GM23248 (cell line): ENCODE data around the gene L3HYPDH. TPM values are rescaled to one million over a fixed set of nuclear protein-coding genes. Genes with fewer than 3 reads are reported as not detected.

Source experiments
- DNase-seq: peaks from one replicate; pipeline ENCODE4 v3.0.0-alpha.2; 2015
- H2AFZ ChIP-seq: fragments of 200-600 bp; sonication (generic); 2 replicates; pipeline ENCODE4 v1.6.1; 2016; ENCODE audit warnings: antibody characterized with exemption
- H3F3A ChIP-seq: fragments of 200-600 bp; sonication (generic); 2 replicates; pipeline ENCODE4 v1.6.1; 2016; ENCODE audit warnings: mild to moderate bottlenecking, antibody characterized with exemption, mixed run types; ENCODE audit not compliant: insufficient read depth
- H3K27ac ChIP-seq: fragments of 200-600 bp; sonication (generic); 2 replicates; pipeline ENCODE4 v1.5.1; 2016; ENCODE audit warnings: mild to moderate bottlenecking
- H3K27me3 ChIP-seq: fragments of 200-600 bp; sonication (generic); replicated peaks from 2 replicates; pipeline ENCODE4 v1.6.1; 2016; ENCODE audit warnings: mild to moderate bottlenecking; ENCODE audit not compliant: insufficient read depth
- H3K36me3 ChIP-seq: fragments of 200-600 bp; sonication (generic); 2 replicates; pipeline ENCODE4 v1.6.1; 2016; ENCODE audit warnings: low read depth, mild to moderate bottlenecking
- H3K4me1 ChIP-seq: fragments of 200-600 bp; sonication (generic); 2 replicates; pipeline ENCODE4 v1.6.1; 2016; ENCODE audit warnings: mild to moderate bottlenecking; ENCODE audit not compliant: insufficient read depth
- H3K4me2 ChIP-seq: fragments of 200-600 bp; sonication (generic); one replicate; pipeline ENCODE4 v1.6.1; 2016; ENCODE audit warnings: mild to moderate bottlenecking; ENCODE audit not compliant: unreplicated experiment
- H3K4me3 ChIP-seq: fragments of 200-600 bp; sonication (generic); 2 replicates; pipeline ENCODE4 v1.5.1; 2016; ENCODE audit warnings: mild to moderate bottlenecking
- H3K79me2 ChIP-seq: fragments of 200-600 bp; sonication (generic); 2 replicates; pipeline ENCODE4 v1.6.1; 2016; ENCODE audit warnings: mild to moderate bottlenecking; ENCODE audit not compliant: insufficient read depth
- H3K9ac ChIP-seq: fragments of 200-600 bp; sonication (generic); 2 replicates; pipeline ENCODE4 v1.6.1; 2016; ENCODE audit warnings: mild to moderate bottlenecking
- H3K9me2 ChIP-seq: fragments of 200-600 bp; sonication (generic); 2 replicates; pipeline ENCODE4 v1.6.1; 2016; ENCODE audit warnings: mixed run types, mild to moderate bottlenecking, moderate library complexity; ENCODE audit not compliant: insufficient read depth
- H3K9me3 ChIP-seq: fragments of 200-600 bp; sonication (generic); one replicate; pipeline ENCODE4 v1.6.1; 2017; ENCODE audit warnings: low read depth
- H4K20me1 ChIP-seq: fragments of 200-600 bp; sonication (generic); 2 replicates; pipeline ENCODE4 v1.6.0; 2016; ENCODE audit not compliant: insufficient read depth
- EZH2 ChIP-seq: fragments of 200-600 bp; sonication (generic); IDR thresholded peaks from 2 replicates; pipeline ENCODE4 v1.6.1; 2018; ENCODE audit warnings: antibody characterized with exemption, mild to moderate bottlenecking; ENCODE audit not compliant: insufficient read depth, poor library complexity, severe bottlenecking
- EZH2phosphoT487 ChIP-seq: fragments of 200-600 bp; sonication (generic); IDR thresholded peaks from 2 replicates; pipeline ENCODE4 v1.6.1; 2018; ENCODE audit warnings: antibody characterized with exemption, moderate library complexity, mild to moderate bottlenecking, low read depth; ENCODE audit not compliant: insufficient read depth
- WGBS, 2 experiments: methylation state at CpG; one replicate each; pipeline ENCODE4 v1.1.6; 2015 to 2017; ENCODE audit warnings: low lambda C conversion rate in 2 of 2, low coverage in 1 of 2; ENCODE audit errors: missing lambda C conversion rate in 2 of 2; 5-methylcytosine and 5-hydroxymethylcytosine counted together
- in situ Hi-C: fragments of 300-500 bp; cut with MboI; formaldehyde crosslinking; loops from 2 replicates; pipeline ENCODE4 v1.15.0; 2020
- polyA plus RNA-seq: library from polyadenylated mRNA; unstranded; fragments of >200 nt; fragmentation: Nextera tagmentation; extraction: Ambion mirVana; gene quantifications from 2 replicates; pipeline ENCODE4 v1.2.1, GENCODE V29; 2016
- total RNA-seq: library from RNA; depleted of rRNA; stranded (reverse); fragments of >200 nt; shearing (Covaris generic); gene quantifications from 2 replicates; pipeline ENCODE4 v1.2.3, GENCODE V29; 2014

The L3HYPDH gene
- total and polyA plus RNA-seq, 2 experiments from 2014 or later = 65.1 to 69.3 TPM

DNA sequence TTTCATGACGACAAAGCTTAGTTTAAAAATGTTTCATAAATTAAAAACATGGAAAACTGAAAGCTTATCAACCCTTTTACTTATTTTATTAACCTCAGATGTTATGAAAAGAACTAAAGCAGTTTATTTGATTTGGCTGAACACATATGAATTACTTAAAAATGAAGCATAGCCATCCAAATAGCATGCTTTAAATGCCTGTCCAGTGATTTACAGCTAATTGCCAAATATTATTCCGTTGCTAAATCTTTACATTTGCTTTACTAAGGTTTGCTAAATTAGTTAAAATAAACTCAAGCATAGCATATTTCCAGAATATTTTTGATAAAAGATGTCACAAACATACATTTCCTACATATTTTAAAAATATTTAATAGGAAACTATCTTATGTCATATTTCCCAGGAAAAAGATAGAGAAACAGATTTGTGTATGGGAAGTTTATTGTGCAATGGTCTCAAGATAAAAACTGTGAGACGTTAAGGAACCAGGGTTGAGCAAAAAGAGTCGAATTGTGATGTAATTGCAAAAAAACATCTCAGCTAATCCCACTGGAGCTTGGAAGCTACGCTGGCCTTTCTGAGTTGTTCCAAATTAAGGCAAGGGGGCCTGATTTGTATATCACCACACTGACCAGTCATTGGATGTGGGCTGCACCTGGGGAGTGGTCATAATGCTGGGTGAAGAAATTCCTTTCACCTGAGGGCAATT lies 44.8 kb downstream of the L3HYPDH start:
- H2AFZ ChIP-seq = no peak overlapping the region
- 0 out of 2 replicates have a peak overlapping the region, but pooled peaks have one; percentile 13 for H3K9ac ChIP-seq
- DNase-seq = peak; percentile 65
- H3F3A ChIP-seq = peaks cover 37% of the 10 kb centered on the region
- peak overlapping the region; percentile 61 for H3K4me2 ChIP-seq
- TF ChIP-seq EZH2 = no peak
- no peak for TF ChIP-seq EZH2phosphoT487
- no peaks in the 10 kb centered on the region for H3K27me3 ChIP-seq
- no peaks in the 10 kb centered on the region for H4K20me1 ChIP-seq
- H3K9me2 ChIP-seq = no peaks in the 10 kb centered on the region
- H3K4me1 ChIP-seq = peaks cover 45% of the 10 kb centered on the region
- no peaks in the 10 kb centered on the region for H3K79me2 ChIP-seq
- H3K27ac ChIP-seq = peak overlapping the region; percentile 58
- H3K36me3 ChIP-seq = no peaks in the 10 kb centered on the region
- no peaks in the 10 kb centered on the region for H3K9me3 ChIP-seq
- H3K4me3 ChIP-seq = peak overlapping the region; percentile 18
- in situ Hi-C loops = loop anchor here (25.0 kb wide), 2 partner anchors 802 to 952 kb away; partner anchors contain the start of gene DACT1
- 22 to 24% methylated on average over 5 of the region's 5 CpGs for WGBS, 2 experiments

DNA sequence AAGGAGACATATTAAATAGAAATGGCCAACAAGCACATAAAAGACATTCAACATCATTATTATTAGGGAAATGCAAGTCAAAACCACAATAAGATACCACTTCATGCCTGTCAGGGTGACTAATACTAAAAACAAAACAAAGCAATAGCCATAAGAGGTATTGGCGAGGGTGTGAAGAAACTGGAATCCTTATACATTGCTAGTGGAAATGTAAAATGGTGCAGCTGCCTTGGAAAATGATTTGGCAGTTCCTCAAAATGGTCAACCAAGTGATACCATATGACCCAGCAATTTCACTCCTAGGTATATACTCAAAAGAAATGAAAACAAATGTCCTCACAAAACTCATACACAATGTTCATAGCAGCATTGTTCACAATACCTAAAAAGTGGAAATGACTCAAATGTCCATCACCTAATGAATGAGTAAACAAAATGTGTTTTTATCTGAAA lies 46.0 kb downstream of the L3HYPDH start:
- no peaks in the 10 kb centered on the region for H3K9me3 ChIP-seq
- H3K9ac ChIP-seq = no peak overlapping the region
- H3K79me2 ChIP-seq = no peaks in the 10 kb centered on the region
- in situ Hi-C loops = loop anchor here (25.0 kb wide), 2 partner anchors 801 to 951 kb away; partner anchors contain the start of gene DACT1
- H3K36me3 ChIP-seq = no peaks in the 10 kb centered on the region
- peaks cover 37% of the 10 kb centered on the region for H3F3A ChIP-seq
- H3K9me2 ChIP-seq = no peaks in the 10 kb centered on the region
- H3K4me1 ChIP-seq = peaks cover 45% of the 10 kb centered on the region
- no peaks in the 10 kb centered on the region for H4K20me1 ChIP-seq
- H3K27ac ChIP-seq = peak overlapping the region; percentile 58
- 7 to 11% methylated on average over 1 of the region's 1 CpG for WGBS, 2 experiments
- TF ChIP-seq EZH2phosphoT487 (peak; percentile 65; the same call in 1 of the 2 replicates), EZH2 (no peak)
- no peaks in the 10 kb centered on the region for H3K27me3 ChIP-seq
- H2AFZ ChIP-seq = no peak overlapping the region
- DNase-seq = peak; percentile 75
- H3K4me3 ChIP-seq = peak overlapping the region; percentile 18; the same call in 1 of the 2 replicates
- peak overlapping the region; percentile 61 for H3K4me2 ChIP-seq

DNA sequence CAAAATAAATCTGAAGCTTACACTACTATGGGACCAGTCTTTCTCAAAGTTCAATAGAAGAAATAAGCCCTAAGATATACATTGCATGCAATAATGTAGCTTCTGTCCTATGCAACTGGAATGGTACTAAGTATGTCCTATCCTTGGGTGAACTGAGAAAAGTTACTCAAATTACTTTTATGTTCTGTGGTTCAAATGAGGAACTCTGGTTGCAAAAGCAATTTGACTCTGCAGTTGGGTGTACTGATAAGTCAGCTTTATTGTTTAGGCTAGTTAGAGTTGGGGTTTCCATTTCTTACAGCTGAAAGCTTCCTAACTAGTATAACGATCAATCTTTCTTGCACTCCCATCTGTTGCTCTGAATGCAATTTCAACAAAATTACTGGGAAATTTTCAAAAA lies 48.2 kb downstream of the L3HYPDH start:
- Histone ChIP-seq H3F3A (peaks cover 34% of the 10 kb centered on the region), H3K36me3 (no peaks in the 10 kb centered on the region), H4K20me1 (no peaks in the 10 kb centered on the region), H2AFZ (no peak overlapping the region), H3K4me1 (peaks cover 40% of the 10 kb centered on the region), H3K4me3 (no peak overlapping the region), H3K27me3 (no peaks in the 10 kb centered on the region), H3K27ac (no peak overlapping the region), H3K9me2 (no peaks in the 10 kb centered on the region), H3K9me3 (no peaks in the 10 kb centered on the region), H3K79me2 (no peaks in the 10 kb centered on the region), H3K9ac (no peak overlapping the region), H3K4me2 (no peak overlapping the region)
- no peak for TF ChIP-seq EZH2
- no peak for TF ChIP-seq EZH2phosphoT487
- in situ Hi-C loops = loop anchor here (25.0 kb wide), 2 partner anchors 799 to 949 kb away; partner anchors contain the start of gene DACT1
- no peak for DNase-seq
- 81 to 90% methylated on average over 1 of the region's 1 CpG for WGBS, 2 experiments

DNA sequence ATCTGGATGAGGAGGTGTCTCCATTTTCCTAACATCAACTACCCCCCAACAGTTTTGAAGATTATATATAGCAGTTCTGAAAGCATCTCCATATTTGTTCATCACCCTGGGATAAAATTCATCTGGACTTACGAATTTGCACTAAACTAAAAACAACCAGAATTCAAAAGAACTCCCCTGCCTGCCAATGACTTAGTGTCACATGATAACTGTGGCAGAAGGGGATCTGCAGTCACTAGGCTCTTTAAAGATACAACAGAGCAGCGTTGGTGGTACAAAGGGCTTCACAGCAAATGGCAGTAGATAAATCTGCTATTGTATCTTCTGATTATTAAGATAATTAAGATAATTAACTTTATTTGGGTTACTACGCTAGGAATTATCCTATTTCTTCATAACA lies 49.1 kb downstream of the L3HYPDH start:
- H3K36me3 ChIP-seq = no peaks in the 10 kb centered on the region
- H3K9me2 ChIP-seq = no peaks in the 10 kb centered on the region
- no peak overlapping the region for H3K27ac ChIP-seq
- WGBS, 2 experiments = 82 to 87% methylated on average over 3 of the region's 3 CpGs
- in situ Hi-C loops = loop anchor here (25.0 kb wide), 2 partner anchors 798 to 948 kb away; partner anchors contain the start of gene DACT1
- H3K27me3 ChIP-seq = no peaks in the 10 kb centered on the region
- TF ChIP-seq EZH2phosphoT487 = no peak
- no peak for TF ChIP-seq EZH2
- no peak overlapping the region for H3K4me3 ChIP-seq
- peaks cover 31% of the 10 kb centered on the region for H3K4me1 ChIP-seq
- no peak overlapping the region for H3K4me2 ChIP-seq
- no peak for DNase-seq
- peaks cover 27% of the 10 kb centered on the region for H3F3A ChIP-seq
- H4K20me1 ChIP-seq = no peaks in the 10 kb centered on the region
- no peak overlapping the region for H2AFZ ChIP-seq
- H3K9ac ChIP-seq = no peak overlapping the region
- H3K79me2 ChIP-seq = no peaks in the 10 kb centered on the region
- H3K9me3 ChIP-seq = no peaks in the 10 kb centered on the region
